T-helper 2 cell treated with Interferon-gamma antibody and Interleukin-4, amounts not matched to agents 100 ng/mL and 5 ng/mL, for 36 hours (primary cell): Measurements from ENCODE around the gene DMRTC2. TPM values are rescaled to one million over a fixed set of nuclear protein-coding genes. Genes with fewer than 3 reads are reported as not detected.

Source experiments
- intact Hi-C: fragments of 100-400 bp; cut with micrococcal nuclease; formaldehyde crosslinking; loops from one replicate; pipeline ENCODE4 v1.15.1; 2023
- total RNA-seq: library from RNA; stranded (reverse); gene quantifications from 2 replicates; pipeline ENCODE4 v1.2.3, GENCODE V29; 2022

The DMRTC2 gene
- total RNA-seq, 1 donor from 2014 or later, result not detected

- intact Hi-C loops, result no loop called here
Observed at GRCh38 chr19:41869374-41869955, 24.6 kb downstream of the DMRTC2 start.

- intact Hi-C loops, result no loop called here
Observed at GRCh38 chr19:41870401-41870873, 25.6 kb downstream of the DMRTC2 start.

- intact Hi-C loops, result loop anchor here (1.0 to 2.0 kb wide), 2 partner anchors 11 to 15 kb away; partner anchors contain the start of gene RPS19
Observed at GRCh38 chr19:41871573-41872383, 26.9 kb downstream of the DMRTC2 start.

- intact Hi-C loops, result loop anchor here (2.0 kb wide), 1 partner anchor 14 kb away; no protein-coding TSS in a partner anchor
Observed at GRCh38 chr19:41872384-41872774, 27.5 kb downstream of the DMRTC2 start.

GRCh38 chr19:41872775-41873647 is 28.2 kb downstream of the DMRTC2 start:
- intact Hi-C loops, result loop anchor here (1.0 to 2.0 kb wide), 2 partner anchors 14 to 78 kb away; no protein-coding TSS in a partner anchor

- intact Hi-C loops, result loop anchor here (1.0 to 2.0 kb wide), 2 partner anchors 7 to 53 kb away; partner anchors contain the start of genes ARHGEF1 and ERFL
Observed at GRCh38 chr19:41875973-41876372, 31.1 kb downstream of the DMRTC2 start.

GRCh38 chr19:41876847-41877832 is 32.3 kb downstream of the DMRTC2 start, which contains the start of gene CD79A:
TSS of gene CD79A (plus strand) at chr19:41877279. CDS start at chr19:41877305, 26 bp downstream.
- intact Hi-C loops, result no loop called here

GRCh38 chr19:41877916-41878905 is 33.4 kb downstream of the DMRTC2 start:
- intact Hi-C loops, result no loop called here

- intact Hi-C loops, result no loop called here
Observed at GRCh38 chr19:41879080-41879479, 34.2 kb downstream of the DMRTC2 start.

- intact Hi-C loops, result loop anchor here (10.0 kb wide), 1 partner anchor 345 kb away; no protein-coding TSS in a partner anchor
Observed at GRCh38 chr19:41879670-41880328, 35.0 kb downstream of the DMRTC2 start.

- intact Hi-C loops, result loop anchor here (10.0 kb wide), 1 partner anchor 346 kb away; no protein-coding TSS in a partner anchor
Observed at GRCh38 chr19:41880329-41880708, 35.5 kb downstream of the DMRTC2 start.

- intact Hi-C loops, result loop anchor here (1.0 to 10.0 kb wide), 2 partner anchors 8 to 348 kb away; no protein-coding TSS in a partner anchor
Observed at GRCh38 chr19:41882568-41883462, 38.0 kb downstream of the DMRTC2 start, which contains the start of gene ARHGEF1. TSS of gene ARHGEF1 (plus strand) at chr19:41883184. CDS start at chr19:41888083, 4,899 bp downstream.

GRCh38 chr19:41883463-41883820 is 38.6 kb downstream of the DMRTC2 start:
- intact Hi-C loops, result loop anchor here (1.0 to 10.0 kb wide), 2 partner anchors 8 to 349 kb away; no protein-coding TSS in a partner anchor

- intact Hi-C loops, result loop anchor here (1.0 to 10.0 kb wide), 4 partner anchors 9 to 349 kb away; partner anchors contain the start of genes RABAC1 and RPS19
Observed at GRCh38 chr19:41883821-41884733, 39.2 kb downstream of the DMRTC2 start.
